Vagina (tissue), 2 donors: ENCODE measurements around the gene S100A9.

ENCODE experiments used
- POLR2A ChIP-seq, 2 donors: fragments of 450-650 bp; IDR thresholded peaks; one replicate each; pipeline ENCODE4 v1.6.1; 2017; ENCODE audit warnings: antibody characterized with exemption in 2 of 2, mild to moderate bottlenecking in 2 of 2, moderate library complexity in 2 of 2
- TF ChIP-seq, protein P1 (sequence below), 3 experiments: fragments of 450-650 bp in 2 of 3; fragments of 200-600 bp in 1 of 3; sonication (generic) in 1 of 3; IDR thresholded peaks; one replicate each; pipeline ENCODE4 v1.5.1; 2017 to 2019; ENCODE audit warnings: antibody characterized with exemption in 3 of 3, mild to moderate bottlenecking in 2 of 3, moderate library complexity in 2 of 3

GRCh38 chr1:153397924-153398651 is 40.4 kb downstream of the S100A9 start:
- TF ChIP-seq, protein P1, sequence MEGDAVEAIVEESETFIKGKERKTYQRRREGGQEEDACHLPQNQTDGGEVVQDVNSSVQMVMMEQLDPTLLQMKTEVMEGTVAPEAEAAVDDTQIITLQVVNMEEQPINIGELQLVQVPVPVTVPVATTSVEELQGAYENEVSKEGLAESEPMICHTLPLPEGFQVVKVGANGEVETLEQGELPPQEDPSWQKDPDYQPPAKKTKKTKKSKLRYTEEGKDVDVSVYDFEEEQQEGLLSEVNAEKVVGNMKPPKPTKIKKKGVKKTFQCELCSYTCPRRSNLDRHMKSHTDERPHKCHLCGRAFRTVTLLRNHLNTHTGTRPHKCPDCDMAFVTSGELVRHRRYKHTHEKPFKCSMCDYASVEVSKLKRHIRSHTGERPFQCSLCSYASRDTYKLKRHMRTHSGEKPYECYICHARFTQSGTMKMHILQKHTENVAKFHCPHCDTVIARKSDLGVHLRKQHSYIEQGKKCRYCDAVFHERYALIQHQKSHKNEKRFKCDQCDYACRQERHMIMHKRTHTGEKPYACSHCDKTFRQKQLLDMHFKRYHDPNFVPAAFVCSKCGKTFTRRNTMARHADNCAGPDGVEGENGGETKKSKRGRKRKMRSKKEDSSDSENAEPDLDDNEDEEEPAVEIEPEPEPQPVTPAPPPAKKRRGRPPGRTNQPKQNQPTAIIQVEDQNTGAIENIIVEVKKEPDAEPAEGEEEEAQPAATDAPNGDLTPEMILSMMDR (IDR thresholded peaks at IDR 0.05): no peak
- TF ChIP-seq POLR2A (IDR thresholded peaks at IDR 0.05): no peak
